ENCODE results near the gene EXOC4. TPM values are rescaled to one million over a fixed set of nuclear protein-coding genes. Genes with fewer than 3 reads are reported as not detected.

Gene EXOC4
- total RNA-seq, 2 experiments from 2014 or later, result 51.9 to 90.1 TPM

GRCh38 chr7:133843341-133843740 lies 590.5 kb downstream of the EXOC4 start:
- H3K4me3 Mint-ChIP-seq, result no peak overlapping the region
- CTCF ChIA-PET, result interaction anchor here (0.8 kb wide), 1 partner anchor 34 kb away, joined by 3 read pairs; no protein-coding TSS in a partner anchor
- no peaks in the 10 kb centered on the region for H3K27me3 Mint-ChIP-seq
- POLR2A ChIA-PET, result no interaction called here
- H3K36me3 Mint-ChIP-seq (ENCODE audit: low read depth), result peaks cover 8% of the 10 kb centered on the region
- H3K4me1 Mint-ChIP-seq, result no peaks in the 10 kb centered on the region
- intact Hi-C loops (cut with DNase I, micrococcal nuclease), result no loop called here
- no peak overlapping the region for H3K27ac Mint-ChIP-seq
- peaks cover 2% of the 10 kb centered on the region for H3K9me3 Mint-ChIP-seq (ENCODE audit: low read depth)
- no peak for DNase-seq
- no peak for ATAC-seq

- intact Hi-C loops (cut with DNase I, micrococcal nuclease), result no loop called here
- Mint-ChIP-seq H3K9me3 (ENCODE audit: low read depth) (peaks cover 2% of the 10 kb centered on the region), H3K27ac (no peak overlapping the region), H3K4me3 (no peak overlapping the region), H3K36me3 (ENCODE audit: low read depth) (peaks cover 5% of the 10 kb centered on the region), H3K27me3 (no peaks in the 10 kb centered on the region), H3K4me1 (no peaks in the 10 kb centered on the region)
- no peak for DNase-seq
- no peak for ATAC-seq
- POLR2A ChIA-PET, result no interaction called here
- CTCF ChIA-PET, result no interaction called here
Measured at GRCh38 chr7:133845005-133845404, 592.1 kb downstream of the EXOC4 start.

GRCh38 chr7:133846203-133846945 lies 593.5 kb downstream of the EXOC4 start:
- Mint-ChIP-seq H3K27ac (no peak overlapping the region), H3K9me3 (ENCODE audit: low read depth) (no peaks in the 10 kb centered on the region), H3K4me1 (no peaks in the 10 kb centered on the region), H3K36me3 (ENCODE audit: low read depth) (peaks cover 3% of the 10 kb centered on the region), H3K27me3 (no peaks in the 10 kb centered on the region), H3K4me3 (no peak overlapping the region)
- ATAC-seq, result no peak
- POLR2A ChIA-PET, result no interaction called here
- DNase-seq, result no peak
- CTCF ChIA-PET, result no interaction called here
- intact Hi-C loops (cut with DNase I, micrococcal nuclease), result no loop called here

GRCh38 chr7:133850497-133851280 lies 597.8 kb downstream of the EXOC4 start:
- no peak overlapping the region for H3K27ac Mint-ChIP-seq
- H3K9me3 Mint-ChIP-seq (ENCODE audit: low read depth), result no peaks in the 10 kb centered on the region
- no peak overlapping the region for H3K4me3 Mint-ChIP-seq
- H3K4me1 Mint-ChIP-seq, result no peaks in the 10 kb centered on the region
- H3K36me3 Mint-ChIP-seq (ENCODE audit: low read depth), result no peaks in the 10 kb centered on the region
- POLR2A ChIA-PET, result no interaction called here
- intact Hi-C loops (cut with DNase I, micrococcal nuclease), result no loop called here
- DNase-seq (no peak), ATAC-seq (no peak)
- H3K27me3 Mint-ChIP-seq, result no peaks in the 10 kb centered on the region
- CTCF ChIA-PET, result no interaction called here

- H3K4me1 Mint-ChIP-seq, result no peaks in the 10 kb centered on the region
- no peaks in the 10 kb centered on the region for H3K27me3 Mint-ChIP-seq
- no peak overlapping the region for H3K27ac Mint-ChIP-seq
- no peaks in the 10 kb centered on the region for H3K9me3 Mint-ChIP-seq (ENCODE audit: low read depth)
- POLR2A ChIA-PET, result interaction anchor here (0.6 kb wide), 1 partner anchor 58 kb away, joined by 6 read pairs; no protein-coding TSS in a partner anchor
- DNase-seq, result no peak
- no peak overlapping the region for H3K4me3 Mint-ChIP-seq
- intact Hi-C loops (cut with DNase I, micrococcal nuclease), result no loop called here
- CTCF ChIA-PET, result no interaction called here
- H3K36me3 Mint-ChIP-seq (ENCODE audit: low read depth), result no peaks in the 10 kb centered on the region
- no peak for ATAC-seq
Measured at GRCh38 chr7:133851411-133851810, 598.5 kb downstream of the EXOC4 start.

- Mint-ChIP-seq H3K27ac (no peak overlapping the region), H3K9me3 (ENCODE audit: low read depth) (no peaks in the 10 kb centered on the region), H3K36me3 (ENCODE audit: low read depth) (no peaks in the 10 kb centered on the region), H3K4me1 (no peaks in the 10 kb centered on the region), H3K4me3 (no peak overlapping the region), H3K27me3 (no peaks in the 10 kb centered on the region)
- CTCF ChIA-PET, result no interaction called here
- POLR2A ChIA-PET, result interaction anchor here (0.7 kb wide), 1 partner anchor 24 kb away, joined by 3 read pairs; no protein-coding TSS in a partner anchor
- intact Hi-C loops (cut with DNase I, micrococcal nuclease), result no loop called here
- ATAC-seq (peak; percentile 72), DNase-seq (peak; percentile 45)
Measured at GRCh38 chr7:133853706-133854276, 600.9 kb downstream of the EXOC4 start.

GRCh38 chr7:133854739-133855138 lies 601.9 kb downstream of the EXOC4 start:
- ChIA-PET CTCF (interaction anchor here (0.9 kb wide), 1 partner anchor 25 kb away, joined by 3 read pairs; no protein-coding TSS in a partner anchor), POLR2A (no interaction called here)
- Mint-ChIP-seq H3K9me3 (ENCODE audit: low read depth) (no peaks in the 10 kb centered on the region), H3K4me1 (no peaks in the 10 kb centered on the region), H3K36me3 (ENCODE audit: low read depth) (no peaks in the 10 kb centered on the region), H3K4me3 (no peak overlapping the region), H3K27ac (no peak overlapping the region), H3K27me3 (no peaks in the 10 kb centered on the region)
- ATAC-seq (no peak), DNase-seq (no peak)
- intact Hi-C loops (cut with DNase I, micrococcal nuclease), result no loop called here

- H3K36me3 Mint-ChIP-seq (ENCODE audit: low read depth), result no peaks in the 10 kb centered on the region
- ATAC-seq, result no peak
- H3K4me1 Mint-ChIP-seq, result no peaks in the 10 kb centered on the region
- H3K9me3 Mint-ChIP-seq (ENCODE audit: low read depth), result no peaks in the 10 kb centered on the region
- ChIA-PET CTCF (interaction anchor here (0.7 kb wide), 1 partner anchor 10 kb away, joined by 3 read pairs; no protein-coding TSS in a partner anchor), POLR2A (no interaction called here)
- H3K27ac Mint-ChIP-seq, result no peak overlapping the region
- no peaks in the 10 kb centered on the region for H3K27me3 Mint-ChIP-seq
- DNase-seq, result no peak
- no peak overlapping the region for H3K4me3 Mint-ChIP-seq
- intact Hi-C loops (cut with DNase I, micrococcal nuclease), result no loop called here
Measured at GRCh38 chr7:133857376-133858119, 604.7 kb downstream of the EXOC4 start.

GRCh38 chr7:133858311-133858710 lies 605.4 kb downstream of the EXOC4 start:
- Mint-ChIP-seq H3K4me3 (no peak overlapping the region), H3K27me3 (no peaks in the 10 kb centered on the region), H3K4me1 (no peaks in the 10 kb centered on the region), H3K9me3 (ENCODE audit: low read depth) (no peaks in the 10 kb centered on the region), H3K27ac (no peak overlapping the region), H3K36me3 (ENCODE audit: low read depth) (no peaks in the 10 kb centered on the region)
- no peak for ATAC-seq
- CTCF ChIA-PET, result interaction anchor here (0.7 kb wide), 1 partner anchor 9 kb away, joined by 3 read pairs; no protein-coding TSS in a partner anchor
- no peak for DNase-seq
- intact Hi-C loops (cut with DNase I, micrococcal nuclease), result no loop called here
- POLR2A ChIA-PET, result no interaction called here

GRCh38 chr7:133859231-133859630 lies 606.4 kb downstream of the EXOC4 start:
- Mint-ChIP-seq H3K4me1 (no peaks in the 10 kb centered on the region), H3K27ac (no peak overlapping the region), H3K9me3 (ENCODE audit: low read depth) (no peaks in the 10 kb centered on the region), H3K27me3 (no peaks in the 10 kb centered on the region), H3K36me3 (ENCODE audit: low read depth) (no peaks in the 10 kb centered on the region), H3K4me3 (no peak overlapping the region)
- intact Hi-C loops (cut with DNase I, micrococcal nuclease), result no loop called here
- CTCF ChIA-PET, result interaction anchor here (0.7 kb wide), 1 partner anchor 21 kb away, joined by 3 read pairs; no protein-coding TSS in a partner anchor
- POLR2A ChIA-PET, result interaction anchor here (0.7 kb wide), 1 partner anchor 243 kb away, joined by 3 read pairs; no protein-coding TSS in a partner anchor
- no peak for DNase-seq
- no peak for ATAC-seq

- no peaks in the 10 kb centered on the region for H3K9me3 Mint-ChIP-seq (ENCODE audit: low read depth)
- CTCF ChIA-PET, result no interaction called here
Measured at GRCh38 chr7:133859871-133860450, 607.1 kb downstream of the EXOC4 start.

More at GRCh38 chr7:133859871-133860450, 607.1 kb downstream of the EXOC4 start:
- intact Hi-C loops (cut with DNase I, micrococcal nuclease), result no loop called here
- Mint-ChIP-seq H3K4me3 (no peak overlapping the region), H3K27me3 (no peaks in the 10 kb centered on the region), H3K4me1 (no peaks in the 10 kb centered on the region), H3K27ac (no peak overlapping the region), H3K36me3 (ENCODE audit: low read depth) (no peaks in the 10 kb centered on the region)
- POLR2A ChIA-PET, result no interaction called here
- ATAC-seq, result no peak
- DNase-seq, result no peak

All from activated CD4-positive, alpha-beta T cell treated with anti-CD3 and anti-CD28 coated beads for 36 hours (primary cell).